Activated CD4-positive, alpha-beta memory T cell treated with anti-CD3 and anti-CD28 coated beads for 36 hours (primary cell): ENCODE data around the gene IZUMO1. TPM values are rescaled to one million over a fixed set of nuclear protein-coding genes. Genes with fewer than 3 reads are reported as not detected.

Experiments
- CTCF ChIA-PET: fragments of 350-600 bp; sonication (Branson Sonifier 250); formaldehyde crosslinking; loops from one replicate; lab custom pipeline; 2021; ENCODE audit warnings: antibody characterized with exemption, inconsistent platforms; lab: Charles Lee
- POLR2A ChIA-PET: fragments of 350-600 bp; sonication (Branson Sonifier 250); formaldehyde crosslinking; loops from one replicate; lab custom pipeline; 2021; ENCODE audit warnings: antibody characterized with exemption; lab: Charles Lee
- DNase-seq: peaks from one replicate; pipeline ENCODE4 v3.0.0-alpha.2; 2020
- H3K27ac Mint-ChIP-seq: one replicate; pipeline ENCODE4 v1.8.0; 2021; ENCODE audit warnings: mixed read lengths
- H3K27me3 Mint-ChIP-seq: one replicate; pipeline ENCODE4 v1.8.0; 2021; ENCODE audit warnings: mixed read lengths
- H3K36me3 Mint-ChIP-seq: one replicate; pipeline ENCODE4 v1.8.0; 2021; ENCODE audit warnings: mixed read lengths
- H3K4me1 Mint-ChIP-seq: one replicate; pipeline ENCODE4 v1.8.0; 2021; ENCODE audit warnings: low read depth, mixed read lengths
- H3K4me3 Mint-ChIP-seq: one replicate; pipeline ENCODE4 v1.8.0; 2021; ENCODE audit warnings: mild to moderate bottlenecking, mixed read lengths
- H3K9me3 Mint-ChIP-seq: one replicate; pipeline ENCODE4 v1.8.0; 2021; ENCODE audit warnings: mixed read lengths
- intact Hi-C: fragments of 100-400 bp; cut with micrococcal nuclease; formaldehyde crosslinking; loops from one replicate; pipeline ENCODE4 v1.15.1; 2023
- total RNA-seq, 2 experiments: library from RNA; stranded (reverse); gene quantifications; one replicate each; pipeline ENCODE4 v1.2.3, GENCODE V29; 2021

IZUMO1 gene
- total RNA-seq, 2 experiments from 2014 or later: not detected

DNA sequence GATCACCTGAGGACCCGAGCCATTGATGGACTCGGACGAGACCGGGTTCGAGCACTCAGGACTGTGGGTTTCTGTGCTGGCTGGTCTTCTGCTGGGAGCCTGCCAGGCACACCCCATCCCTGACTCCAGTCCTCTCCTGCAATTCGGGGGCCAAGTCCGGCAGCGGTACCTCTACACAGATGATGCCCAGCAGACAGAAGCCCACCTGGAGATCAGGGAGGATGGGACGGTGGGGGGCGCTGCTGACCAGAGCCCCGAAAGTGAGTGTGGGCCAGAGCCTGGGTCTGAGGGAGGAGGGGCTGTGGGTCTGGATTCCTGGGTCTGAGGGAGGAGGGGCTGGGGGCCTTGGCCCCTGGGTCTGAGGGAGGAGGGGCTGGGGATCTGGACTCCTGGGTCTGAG lies 9.5 kb upstream of the IZUMO1 start:
- Mint-ChIP-seq H3K27me3 (peaks cover 29% of the 10 kb centered on the region), H3K27ac (no peak overlapping the region), H3K4me1 (peaks cover 18% of the 10 kb centered on the region), H3K9me3 (no peaks in the 10 kb centered on the region), H3K4me3 (no peak overlapping the region), H3K36me3 (no peaks in the 10 kb centered on the region)
- POLR2A ChIA-PET: no interaction called here
- intact Hi-C loops: no loop called here
- DNase-seq: no peak
- CTCF ChIA-PET: no interaction called here

- intact Hi-C loops: no loop called here
- DNase-seq: no peak
- no peaks in the 10 kb centered on the region for H3K36me3 Mint-ChIP-seq
- no peak overlapping the region for H3K4me3 Mint-ChIP-seq
- peaks cover 22% of the 10 kb centered on the region for H3K4me1 Mint-ChIP-seq
- ChIA-PET CTCF (no interaction called here), POLR2A (no interaction called here)
- no peaks in the 10 kb centered on the region for H3K9me3 Mint-ChIP-seq
- H3K27ac Mint-ChIP-seq: no peak overlapping the region
- peaks cover 33% of the 10 kb centered on the region for H3K27me3 Mint-ChIP-seq
These were observed 9.1 kb upstream of the IZUMO1 start for GRCh38 chr19:48755787-48756186.

DNA sequence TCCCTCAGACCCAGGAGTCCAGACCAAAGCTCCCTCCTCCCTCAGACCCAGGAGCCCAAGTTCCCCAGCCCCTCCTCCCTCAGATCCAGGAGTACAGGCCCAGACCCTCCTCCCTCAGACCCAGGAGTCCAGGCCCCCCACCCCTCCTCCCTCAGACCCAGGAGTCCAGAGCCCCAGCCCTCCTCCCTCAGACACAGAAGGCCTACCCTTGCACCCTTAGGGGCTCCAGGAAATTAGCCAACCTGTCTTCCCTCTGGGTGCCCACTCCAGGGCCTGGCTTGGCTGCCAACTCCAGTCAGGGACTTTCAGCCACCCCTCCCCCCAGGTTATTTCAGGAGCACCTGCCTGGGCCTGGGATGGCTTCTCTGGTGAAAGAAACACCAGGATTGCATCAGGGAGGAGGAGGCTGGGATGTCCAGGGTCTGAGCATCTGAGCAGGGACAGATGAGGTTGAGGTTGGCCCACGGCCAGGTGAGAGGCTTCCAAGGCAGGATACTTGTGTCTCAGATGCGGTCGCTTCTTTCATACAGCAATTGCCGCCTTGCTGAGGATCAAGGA lies 8.5 kb upstream of the IZUMO1 start, which contains the start of gene FGF21:
Gene FGF21 (plus strand): TSS at position 441 of the 558 bp plus-strand sequence. CDS start 713 bp downstream, outside the sequence.
- DNase-seq: no peak
- intact Hi-C loops: no loop called here
- Mint-ChIP-seq H3K4me1 (peaks cover 18% of the 10 kb centered on the region), H3K9me3 (no peaks in the 10 kb centered on the region), H3K4me3 (no peak within 1 kb of the TSS), H3K27ac (no peak within 1 kb of the TSS), H3K36me3 (no peaks in the 10 kb centered on the region), H3K27me3 (peaks cover 28% of the 10 kb centered on the region)
- ChIA-PET CTCF (no interaction called here), POLR2A (no interaction called here)

- peak within 1 kb of the TSS; percentile 72 for H3K4me3 Mint-ChIP-seq
- H3K4me1 Mint-ChIP-seq: peaks cover 18% of the 10 kb centered on the region
- intact Hi-C loops: no loop called here
- peak; percentile 59 for DNase-seq
- ChIA-PET POLR2A (no interaction called here), CTCF (no interaction called here)
- peaks cover 28% of the 10 kb centered on the region for H3K27me3 Mint-ChIP-seq
- H3K9me3 Mint-ChIP-seq: no peaks in the 10 kb centered on the region
- H3K27ac Mint-ChIP-seq: no peak within 1 kb of the TSS
- no peaks in the 10 kb centered on the region for H3K36me3 Mint-ChIP-seq
These were observed 6.0 kb upstream of the IZUMO1 start, which contains the start of gene FUT1 for GRCh38 chr19:48752496-48753365. Gene FUT1, minus strand, starts transcription at chr19:48752641. Its CDS starts 1,360 bp downstream, at chr19:48751281.

DNA sequence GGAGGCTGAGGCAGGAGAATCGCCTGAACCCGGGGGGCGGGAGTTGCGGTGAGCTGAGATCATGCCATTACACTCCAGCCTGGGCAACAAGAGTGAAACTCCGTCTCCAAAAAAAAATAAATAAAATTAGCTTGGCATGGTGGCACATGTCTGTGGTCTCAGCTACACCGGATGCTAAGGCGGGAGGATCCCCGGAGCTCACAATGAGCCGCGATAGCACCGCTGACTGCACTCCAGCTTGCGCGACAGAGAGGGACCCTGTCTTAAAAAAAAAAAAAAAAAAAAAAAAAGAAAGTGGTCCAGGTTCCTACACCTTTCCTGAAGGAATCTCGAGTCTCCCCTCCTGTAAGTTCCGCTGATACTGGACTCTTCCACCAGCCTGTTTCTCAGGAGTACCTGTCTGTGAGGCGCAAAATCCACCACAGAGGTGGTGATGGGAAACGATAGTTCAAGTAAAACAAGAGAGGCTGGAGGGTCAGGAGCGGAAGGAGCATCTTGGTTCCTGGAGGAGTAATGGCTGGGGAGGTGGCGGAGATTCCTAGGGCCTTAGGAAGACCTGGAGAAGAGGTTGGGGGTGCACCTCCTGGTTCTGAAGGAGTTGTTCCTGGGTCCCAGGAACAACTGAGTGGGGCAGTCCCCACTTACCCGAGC lies 5.3 kb upstream of the IZUMO1 start:
- Mint-ChIP-seq H3K27ac (no peak overlapping the region), H3K9me3 (no peaks in the 10 kb centered on the region), H3K36me3 (no peaks in the 10 kb centered on the region), H3K4me3 (peak overlapping the region; percentile 72), H3K4me1 (peaks cover 18% of the 10 kb centered on the region), H3K27me3 (peaks cover 29% of the 10 kb centered on the region)
- intact Hi-C loops: no loop called here
- CTCF ChIA-PET: interaction anchor here (0.6 kb wide), 1 partner anchor 546 kb away, joined by 5 read pairs; no protein-coding TSS in a partner anchor
- DNase-seq: no peak
- POLR2A ChIA-PET: no interaction called here

GRCh38 chr19:48750771-48751504 lies 4.2 kb upstream of the IZUMO1 start:
- no peaks in the 10 kb centered on the region for H3K36me3 Mint-ChIP-seq
- no peak overlapping the region for H3K4me3 Mint-ChIP-seq
- H3K27me3 Mint-ChIP-seq: peaks cover 33% of the 10 kb centered on the region
- H3K9me3 Mint-ChIP-seq: no peaks in the 10 kb centered on the region
- ChIA-PET CTCF (interaction anchor here (1.2 kb wide), 1 partner anchor 91 kb away, joined by 4 read pairs; no protein-coding TSS in a partner anchor), POLR2A (no interaction called here)
- H3K27ac Mint-ChIP-seq: no peak overlapping the region
- intact Hi-C loops: no loop called here
- DNase-seq: no peak
- peaks cover 21% of the 10 kb centered on the region for H3K4me1 Mint-ChIP-seq

DNA sequence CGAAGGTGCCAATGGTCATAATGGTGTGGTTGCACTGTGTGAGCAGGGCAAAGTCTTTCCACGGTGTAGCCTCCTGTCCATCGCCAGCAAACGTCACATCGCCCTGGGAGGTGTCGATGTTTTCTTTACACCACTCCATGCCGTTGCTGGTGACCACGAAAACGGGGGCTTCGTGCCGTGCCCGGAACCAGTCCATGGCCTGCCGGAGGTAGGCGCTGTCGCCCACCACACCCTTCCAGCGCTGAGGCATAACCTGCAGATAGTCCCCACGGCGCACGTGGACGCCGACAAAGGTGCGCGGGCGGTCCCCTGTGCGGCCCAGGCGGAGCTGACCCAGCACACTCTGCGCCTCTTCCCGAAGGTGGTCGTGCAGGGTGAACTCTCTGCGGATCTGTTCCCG lies 3.6 kb upstream of the IZUMO1 start:
- ChIA-PET CTCF (interaction anchor here (1.2 kb wide), 1 partner anchor 92 kb away, joined by 4 read pairs; no protein-coding TSS in a partner anchor), POLR2A (no interaction called here)
- H3K4me3 Mint-ChIP-seq: no peak overlapping the region

GRCh38 chr19:48749571-48750198 lies 3.0 kb upstream of the IZUMO1 start:
- POLR2A ChIA-PET: no interaction called here
- Mint-ChIP-seq H3K36me3 (no peaks in the 10 kb centered on the region), H3K27ac (no peak overlapping the region), H3K27me3 (peaks cover 31% of the 10 kb centered on the region), H3K4me3 (no peak overlapping the region), H3K9me3 (no peaks in the 10 kb centered on the region), H3K4me1 (peaks cover 23% of the 10 kb centered on the region)
- no peak for DNase-seq
- CTCF ChIA-PET: no interaction called here
- intact Hi-C loops: no loop called here

More for the DNA sequence above, 3.6 kb upstream of the IZUMO1 start:
- peaks cover 23% of the 10 kb centered on the region for H3K4me1 Mint-ChIP-seq
- peaks cover 34% of the 10 kb centered on the region for H3K27me3 Mint-ChIP-seq
- no peaks in the 10 kb centered on the region for H3K36me3 Mint-ChIP-seq
- H3K9me3 Mint-ChIP-seq: no peaks in the 10 kb centered on the region
- no peak overlapping the region for H3K27ac Mint-ChIP-seq
- intact Hi-C loops: no loop called here
- no peak for DNase-seq

GRCh38 chr19:48746110-48746509 lies 599 bp downstream of the IZUMO1 start:
- Mint-ChIP-seq H3K36me3 (no peaks in the 10 kb centered on the region), H3K4me1 (peaks cover 10% of the 10 kb centered on the region), H3K9me3 (no peaks in the 10 kb centered on the region), H3K27me3 (peaks cover 13% of the 10 kb centered on the region), H3K4me3 (no peak overlapping the region), H3K27ac (no peak overlapping the region)
- DNase-seq: no peak
- intact Hi-C loops: no loop called here
- POLR2A ChIA-PET: no interaction called here
- CTCF ChIA-PET: no interaction called here

GRCh38 chr19:48745208-48745995 lies 1.3 kb downstream of the IZUMO1 start:
- H3K9me3 Mint-ChIP-seq: no peaks in the 10 kb centered on the region
- H3K4me3 Mint-ChIP-seq: no peak overlapping the region
- H3K27me3 Mint-ChIP-seq: peaks cover 15% of the 10 kb centered on the region
- POLR2A ChIA-PET: interaction anchor here (1.2 kb wide), 1 partner anchor 18 kb away, joined by 3 read pairs; no protein-coding TSS in a partner anchor
- CTCF ChIA-PET: interaction anchor here (0.6 kb wide), 1 partner anchor 43 kb away, joined by 3 read pairs; no protein-coding TSS in a partner anchor
- peaks cover 12% of the 10 kb centered on the region for H3K4me1 Mint-ChIP-seq
- H3K27ac Mint-ChIP-seq: no peak overlapping the region
- DNase-seq: peak; percentile 63
- no peaks in the 10 kb centered on the region for H3K36me3 Mint-ChIP-seq
- intact Hi-C loops: no loop called here

DNA sequence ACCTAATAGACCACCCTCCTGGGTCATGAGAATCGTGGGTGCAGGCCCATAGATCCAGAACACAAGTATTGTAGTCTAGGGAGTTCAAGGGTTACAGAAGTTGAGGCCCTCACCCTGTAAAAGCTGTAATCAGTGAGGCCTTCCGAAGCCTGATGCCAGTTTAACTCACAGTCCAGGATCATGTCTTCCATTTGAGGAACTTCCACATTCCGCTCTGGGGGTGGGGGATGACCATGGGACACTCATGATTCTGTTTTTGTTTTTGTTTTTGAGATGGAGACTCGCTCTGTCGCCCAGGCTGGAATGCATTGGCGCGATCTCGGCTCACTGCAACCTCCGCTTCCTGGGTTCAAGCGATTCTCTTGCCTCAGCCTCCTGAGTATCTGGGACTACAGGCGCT lies 4.6 kb downstream of the IZUMO1 start:
- Mint-ChIP-seq H3K36me3 (no peaks in the 10 kb centered on the region), H3K4me3 (no peak overlapping the region), H3K27me3 (peaks cover 17% of the 10 kb centered on the region), H3K4me1 (peaks cover 18% of the 10 kb centered on the region), H3K9me3 (no peaks in the 10 kb centered on the region), H3K27ac (no peak overlapping the region)
- intact Hi-C loops: no loop called here
- POLR2A ChIA-PET: no interaction called here
- CTCF ChIA-PET: no interaction called here
- DNase-seq: no peak
